H4 (cell line): ENCODE data around the gene NFX1. TPM values are rescaled to one million over a fixed set of nuclear protein-coding genes. Genes with fewer than 3 reads are reported as not detected.
"Not testable (repeated sequence)": the region's sequence is repeated elsewhere in the genome, so short reads cannot be mapped to it uniquely, and the experiment has no call there.

ENCODE experiments used
- DNase-seq: peaks from one replicate; pipeline ENCODE4 v3.0.0-alpha.2; 2015; ENCODE audit warnings: low spot score
- total RNA-seq: library from RNA; depleted of rRNA; stranded (reverse); fragments of >200 nt; shearing (Covaris generic); gene quantifications from 2 replicates; pipeline ENCODE4 v1.2.3, GENCODE V29; 2014

NFX1 gene
- total RNA-seq, 1 experiment from 2014 or later, result 19.8 TPM

DNA sequence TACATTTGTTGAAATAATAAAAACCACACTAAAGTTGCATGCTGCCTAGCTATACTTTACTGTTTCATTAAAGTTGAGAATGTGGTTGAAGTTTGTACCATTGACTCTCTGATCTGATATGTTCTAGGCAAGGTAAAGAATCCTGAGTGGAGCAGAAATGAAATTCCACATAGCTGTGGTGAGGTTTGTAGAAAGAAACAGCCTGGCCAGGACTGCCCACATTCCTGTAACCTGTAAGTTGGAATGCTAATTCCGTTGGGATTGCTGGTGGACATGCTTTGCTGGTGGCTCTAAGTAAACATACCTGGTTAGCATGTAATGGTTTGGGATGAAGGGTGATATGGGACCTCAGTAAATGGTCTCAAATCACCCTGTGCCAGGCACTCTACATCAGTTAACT is 16.8 kb downstream of the NFX1 start:
- DNase-seq, result no peak

GRCh38 chr9:33309903-33310302 is 19.6 kb downstream of the NFX1 start:
- no peak for DNase-seq

GRCh38 chr9:33310748-33311147 is 20.4 kb downstream of the NFX1 start:
- DNase-seq, result no peak

- DNase-seq, result no peak
These were observed 21.6 kb downstream of the NFX1 start for GRCh38 chr9:33311953-33312352.

DNA sequence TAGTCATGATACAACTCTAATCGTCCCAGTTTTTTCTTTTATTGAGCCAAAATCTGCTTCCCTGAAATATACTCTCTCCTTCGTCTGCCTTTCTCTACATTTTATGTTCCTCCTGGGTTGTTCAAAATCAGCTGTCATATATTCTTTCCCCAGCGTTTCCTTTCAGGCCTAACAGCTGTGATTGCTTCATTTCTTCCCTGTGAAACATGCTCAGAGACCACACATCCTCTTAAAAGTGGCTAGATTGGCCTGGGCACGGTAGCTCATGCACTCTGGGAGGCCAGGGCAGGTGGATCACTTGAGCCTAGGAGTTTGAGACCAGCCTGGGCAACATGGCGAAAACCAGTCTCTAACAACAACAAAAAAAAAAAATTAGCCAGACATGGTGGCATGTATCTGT is 25.1 kb downstream of the NFX1 start:
- DNase-seq, result no peak

GRCh38 chr9:33317136-33317535 is 26.8 kb downstream of the NFX1 start:
- not testable (repeated sequence) for DNase-seq

GRCh38 chr9:33318225-33318624 is 27.9 kb downstream of the NFX1 start:
- no peak for DNase-seq

- DNase-seq, result no peak
These were observed 28.5 kb downstream of the NFX1 start for GRCh38 chr9:33318781-33319180.

DNA sequence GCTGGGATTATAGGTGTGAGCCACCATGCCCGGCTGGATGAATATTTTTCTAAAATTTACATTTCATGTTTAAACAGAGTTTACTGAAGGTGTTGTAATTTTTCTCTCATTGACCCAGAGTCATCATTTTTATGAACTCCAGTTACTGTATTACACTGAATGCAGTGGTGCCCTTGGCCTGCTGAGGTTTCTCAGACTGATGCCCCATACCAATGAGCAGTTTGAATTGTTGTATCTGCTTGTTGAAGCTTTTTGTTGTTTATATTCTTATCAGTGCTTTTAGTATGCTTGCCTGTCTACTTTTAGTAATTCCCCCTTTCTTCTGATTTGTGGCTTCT is 29.9 kb downstream of the NFX1 start:
- no peak for DNase-seq

- peak; percentile 92 for DNase-seq
These were observed 30.4 kb downstream of the NFX1 start for GRCh38 chr9:33320568-33321261.

DNA sequence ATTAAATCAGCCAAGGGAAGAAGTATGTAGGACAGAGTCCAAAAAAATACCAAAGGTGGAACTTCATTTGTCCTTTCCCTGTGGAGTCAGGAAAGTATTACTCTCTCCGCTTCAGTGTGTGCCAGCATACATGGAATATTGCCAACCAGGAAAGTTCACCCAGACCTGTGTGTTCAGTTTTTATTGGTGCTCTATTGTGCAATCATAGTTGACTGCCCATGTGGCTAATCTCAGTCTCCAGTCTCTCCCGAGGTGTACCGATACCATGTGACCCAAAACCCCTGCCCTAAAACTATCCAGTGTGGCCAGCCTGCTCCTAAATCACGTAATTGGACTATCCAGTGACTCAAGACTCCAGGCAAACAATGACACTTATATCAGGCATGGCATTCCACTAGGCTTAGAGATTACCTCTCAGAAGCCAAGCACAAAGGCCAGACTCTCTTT is 38.8 kb downstream of the NFX1 start:
- peak; percentile 98 for DNase-seq

DNA sequence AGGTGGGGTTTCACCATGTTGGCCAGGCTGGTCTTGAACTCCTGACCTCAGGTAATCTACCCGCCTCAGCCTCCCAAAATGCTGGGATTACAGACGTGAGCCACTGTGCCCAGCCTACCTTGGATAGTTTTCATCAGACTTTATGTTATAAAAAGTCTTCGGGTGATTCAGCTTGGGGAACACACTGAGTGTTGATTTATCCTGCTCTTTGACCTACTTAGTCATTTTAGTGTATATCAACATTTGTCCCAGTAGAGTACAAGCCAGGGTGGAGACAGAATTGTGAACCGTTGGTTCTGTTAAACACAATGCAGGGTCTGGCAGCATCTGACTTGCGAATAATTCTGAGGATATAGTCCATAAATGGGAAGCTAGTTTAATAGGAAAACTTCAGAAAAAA is 39.7 kb downstream of the NFX1 start:
- no peak for DNase-seq

DNA sequence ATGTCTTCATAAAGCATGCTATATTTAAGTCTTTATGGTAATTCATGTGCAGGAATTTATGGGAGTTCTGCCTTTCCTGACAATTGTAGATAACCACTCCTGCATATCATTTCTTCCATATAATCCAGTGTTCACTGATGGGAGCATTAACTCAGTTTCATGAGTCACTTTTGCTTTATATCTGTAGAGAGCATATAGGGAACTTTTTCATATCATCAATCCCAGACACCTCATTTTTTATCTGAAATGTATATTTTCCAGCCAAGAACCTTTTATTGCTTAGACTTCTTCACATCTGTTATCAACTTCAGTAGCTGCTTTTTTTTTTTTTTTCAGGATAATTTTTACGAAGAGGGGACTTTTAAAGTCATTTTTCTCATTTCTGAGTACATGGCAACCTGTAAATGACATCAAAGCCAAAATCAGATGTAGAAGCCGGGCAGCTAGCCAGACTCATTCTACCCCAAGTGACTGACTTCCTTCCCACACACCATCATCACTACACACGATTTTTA is 41.1 kb downstream of the NFX1 start:
- no peak for DNase-seq

- no peak for DNase-seq
These were observed 41.7 kb downstream of the NFX1 start for GRCh38 chr9:33332011-33332410.

DNA sequence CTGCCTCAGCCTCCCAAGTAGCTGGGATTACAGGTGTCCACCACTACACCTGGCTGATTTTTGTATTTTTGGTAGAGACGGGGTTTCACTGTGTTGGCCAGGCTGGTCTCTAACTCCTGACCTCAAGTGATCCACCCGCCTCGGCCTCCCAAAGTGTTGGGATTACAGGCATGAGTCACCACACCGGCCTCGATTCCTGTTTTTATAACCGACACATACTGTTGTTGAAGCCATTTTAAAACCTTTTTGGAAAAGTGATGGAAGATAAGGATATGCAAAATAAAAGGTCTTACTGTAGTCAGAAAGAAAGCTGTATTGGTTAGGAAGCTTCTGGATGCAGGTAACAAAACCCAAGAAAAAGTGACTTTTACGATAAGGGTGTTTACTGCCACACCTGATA is 42.6 kb downstream of the NFX1 start:
- DNase-seq, result not testable (repeated sequence)

- DNase-seq, result no peak
These were observed 49.9 kb downstream of the NFX1 start for GRCh38 chr9:33340186-33340585.

GRCh38 chr9:33341182-33341581 is 50.9 kb downstream of the NFX1 start:
- DNase-seq, result no peak

DNA sequence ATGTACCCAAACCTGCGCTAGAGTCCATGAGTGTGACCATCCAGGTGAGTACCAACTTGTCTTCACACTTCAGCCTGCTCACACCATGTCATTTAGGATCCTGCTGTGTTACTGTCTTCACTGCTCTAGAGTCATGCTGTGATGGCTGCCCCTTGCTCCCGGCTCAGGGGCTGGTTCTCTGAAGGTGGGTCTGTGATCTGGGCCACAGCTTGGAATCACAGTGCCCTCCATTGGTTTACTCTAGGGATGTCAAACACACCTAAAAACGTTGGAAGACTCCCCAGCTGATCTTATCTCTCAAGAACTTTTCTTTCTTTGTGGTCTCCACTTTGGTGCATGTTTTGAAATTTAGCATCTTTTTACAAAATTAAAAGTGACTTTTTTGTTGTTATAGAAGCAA is 53.8 kb downstream of the NFX1 start:
- no peak for DNase-seq

DNA sequence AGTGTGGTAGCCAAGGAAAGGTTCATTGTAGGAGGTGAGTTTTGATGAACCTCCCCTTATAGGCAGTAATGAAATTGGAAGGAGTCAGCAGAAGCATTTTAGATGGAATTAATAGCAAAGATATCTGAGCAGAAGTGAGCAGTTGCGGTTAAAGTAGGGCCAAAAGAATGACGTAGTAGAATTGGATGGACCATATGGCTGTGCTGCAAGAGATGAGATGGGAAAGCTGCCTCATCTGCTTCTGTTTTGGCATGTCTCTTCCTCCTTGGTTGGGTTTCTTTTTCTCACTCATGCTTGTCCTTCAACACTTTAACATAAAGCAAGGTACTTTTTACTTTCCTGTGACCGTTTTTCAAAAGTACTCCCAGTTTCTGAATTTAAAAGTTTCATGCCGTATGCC is 56.2 kb downstream of the NFX1 start:
- no peak for DNase-seq

DNA sequence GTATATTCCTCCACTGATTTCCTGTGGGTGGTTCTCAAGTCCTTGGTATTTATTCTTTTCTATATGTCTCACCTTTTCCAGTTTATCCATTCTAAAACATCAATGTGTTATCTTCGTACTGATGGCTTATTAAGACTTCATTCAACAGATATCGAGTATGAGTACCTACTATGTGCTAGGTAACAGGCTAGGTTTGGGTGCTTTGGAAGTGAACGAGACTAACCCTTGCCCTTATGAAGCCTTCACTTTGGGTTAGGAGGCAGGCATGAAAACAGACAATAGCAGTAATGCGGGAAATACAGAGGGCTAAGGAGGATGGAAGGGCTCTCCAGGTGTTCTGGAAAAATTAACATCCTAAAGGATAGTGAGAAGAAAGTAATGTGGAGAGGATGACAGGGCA is 58.7 kb downstream of the NFX1 start:
- DNase-seq, result no peak

DNA sequence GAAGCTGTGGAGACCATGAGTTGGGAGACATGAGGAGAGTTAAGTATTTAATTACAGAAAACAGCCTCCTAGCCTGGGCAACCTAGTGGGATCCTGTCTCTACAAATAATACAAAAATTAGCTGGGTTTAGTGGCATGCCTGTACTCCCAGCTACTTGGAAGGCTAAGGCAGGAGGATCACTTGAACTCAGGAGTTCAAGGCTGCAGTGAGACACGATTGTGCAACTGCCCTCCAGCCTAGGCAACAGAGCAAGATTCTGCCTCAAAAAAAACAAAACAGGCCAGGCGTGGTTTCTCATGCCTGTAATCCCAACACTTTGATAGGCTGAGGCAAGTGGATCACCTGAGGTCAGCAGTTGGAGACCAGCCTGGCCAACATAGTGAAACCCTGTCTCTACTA is 59.4 kb downstream of the NFX1 start:
- DNase-seq, result no peak

- DNase-seq, result peak; percentile 30
These were observed 60.0 kb downstream of the NFX1 start for GRCh38 chr9:33350310-33350709.

GRCh38 chr9:33351547-33351946 is 61.2 kb downstream of the NFX1 start:
- peak; percentile 20 for DNase-seq

- peak; percentile 74 for DNase-seq
These were observed 64.4 kb downstream of the NFX1 start for GRCh38 chr9:33354651-33355211.
